Measurements from ENCODE around the gene SCGB1C2.
"Not testable (repeated sequence)": the region's sequence is repeated elsewhere in the genome, so short reads cannot be mapped to it uniquely, and the experiment has no call there.

Gene SCGB1C2

GRCh38 chr17:155576-155975 is 18.2 kb downstream of the SCGB1C2 start:
- Mint-ChIP-seq H3K4me3 (no peak overlapping the region), H3K9me3 (no peaks in the 10 kb centered on the region), H3K27me3 (peaks cover 7% of the 10 kb centered on the region), H3K36me3 (ENCODE audit: low read depth) (no peaks in the 10 kb centered on the region), H3K4me1 (ENCODE audit: low read depth) (no peaks in the 10 kb centered on the region), H3K27ac (no peak overlapping the region)
- intact Hi-C loops (cut with micrococcal nuclease) = no loop called here

GRCh38 chr17:156094-156621 is 18.8 kb downstream of the SCGB1C2 start:
- peaks cover 7% of the 10 kb centered on the region for H3K27me3 Mint-ChIP-seq
- no peaks in the 10 kb centered on the region for H3K9me3 Mint-ChIP-seq
- no peaks in the 10 kb centered on the region for H3K36me3 Mint-ChIP-seq (ENCODE audit: low read depth)
- intact Hi-C loops (cut with micrococcal nuclease) = no loop called here
- H3K4me1 Mint-ChIP-seq (ENCODE audit: low read depth) = no peaks in the 10 kb centered on the region
- H3K27ac Mint-ChIP-seq = no peak overlapping the region
- H3K4me3 Mint-ChIP-seq = no peak overlapping the region

- Mint-ChIP-seq H3K36me3 (ENCODE audit: low read depth) (no peaks in the 10 kb centered on the region), H3K4me3 (no peak overlapping the region), H3K4me1 (ENCODE audit: low read depth) (no peaks in the 10 kb centered on the region), H3K27ac (no peak overlapping the region), H3K27me3 (peaks cover 2% of the 10 kb centered on the region), H3K9me3 (no peaks in the 10 kb centered on the region)
- intact Hi-C loops (cut with micrococcal nuclease) = no loop called here
These were observed 19.6 kb downstream of the SCGB1C2 start for GRCh38 chr17:156946-157345.

GRCh38 chr17:157901-158300 is 20.5 kb downstream of the SCGB1C2 start:
- H3K27me3 Mint-ChIP-seq = no peaks in the 10 kb centered on the region
- H3K27ac Mint-ChIP-seq = no peak overlapping the region
- intact Hi-C loops (cut with micrococcal nuclease) = no loop called here

GRCh38 chr17:158379-158778 is 21.0 kb downstream of the SCGB1C2 start:
- H3K9me3 Mint-ChIP-seq = no peaks in the 10 kb centered on the region
- intact Hi-C loops (cut with micrococcal nuclease) = no loop called here
- no peaks in the 10 kb centered on the region for H3K27me3 Mint-ChIP-seq
- no peaks in the 10 kb centered on the region for H3K36me3 Mint-ChIP-seq (ENCODE audit: low read depth)
- H3K27ac Mint-ChIP-seq = no peak overlapping the region
- no peaks in the 10 kb centered on the region for H3K4me1 Mint-ChIP-seq (ENCODE audit: low read depth)
- no peak overlapping the region for H3K4me3 Mint-ChIP-seq

More at GRCh38 chr17:157901-158300, 20.5 kb downstream of the SCGB1C2 start:
- H3K4me3 Mint-ChIP-seq = no peak overlapping the region
- H3K9me3 Mint-ChIP-seq = no peaks in the 10 kb centered on the region
- no peaks in the 10 kb centered on the region for H3K36me3 Mint-ChIP-seq (ENCODE audit: low read depth)
- H3K4me1 Mint-ChIP-seq (ENCODE audit: low read depth) = no peaks in the 10 kb centered on the region

GRCh38 chr17:159609-160008 is 22.2 kb downstream of the SCGB1C2 start:
- Mint-ChIP-seq H3K9me3 (no peaks in the 10 kb centered on the region), H3K4me3 (no peak overlapping the region), H3K27me3 (no peaks in the 10 kb centered on the region), H3K36me3 (ENCODE audit: low read depth) (no peaks in the 10 kb centered on the region), H3K4me1 (ENCODE audit: low read depth) (no peaks in the 10 kb centered on the region), H3K27ac (no peak overlapping the region)
- intact Hi-C loops (cut with micrococcal nuclease) = loop anchor here (5.0 kb wide), 1 partner anchor 228 kb away; no protein-coding TSS in a partner anchor

GRCh38 chr17:160336-160735 is 23.0 kb downstream of the SCGB1C2 start:
- no peak overlapping the region for H3K4me3 Mint-ChIP-seq
- H3K36me3 Mint-ChIP-seq (ENCODE audit: low read depth) = no peaks in the 10 kb centered on the region
- H3K27ac Mint-ChIP-seq = no peak overlapping the region

GRCh38 chr17:161481-161880 is 24.1 kb downstream of the SCGB1C2 start:
- no peak overlapping the region for H3K27ac Mint-ChIP-seq
- no peaks in the 10 kb centered on the region for H3K27me3 Mint-ChIP-seq
- H3K4me1 Mint-ChIP-seq (ENCODE audit: low read depth) = no peaks in the 10 kb centered on the region
- H3K9me3 Mint-ChIP-seq = no peaks in the 10 kb centered on the region
- intact Hi-C loops (cut with micrococcal nuclease) = loop anchor here (5.0 kb wide), 1 partner anchor 226 kb away; no protein-coding TSS in a partner anchor
- H3K4me3 Mint-ChIP-seq = no peak overlapping the region
- no peaks in the 10 kb centered on the region for H3K36me3 Mint-ChIP-seq (ENCODE audit: low read depth)

More at GRCh38 chr17:160336-160735, 23.0 kb downstream of the SCGB1C2 start:
- no peaks in the 10 kb centered on the region for H3K9me3 Mint-ChIP-seq
- no peaks in the 10 kb centered on the region for H3K4me1 Mint-ChIP-seq (ENCODE audit: low read depth)
- intact Hi-C loops (cut with micrococcal nuclease) = loop anchor here (5.0 kb wide), 1 partner anchor 227 kb away; no protein-coding TSS in a partner anchor
- H3K27me3 Mint-ChIP-seq = no peaks in the 10 kb centered on the region

GRCh38 chr17:162689-163088 is 25.3 kb downstream of the SCGB1C2 start:
- no peaks in the 10 kb centered on the region for H3K9me3 Mint-ChIP-seq
- no peak overlapping the region for H3K27ac Mint-ChIP-seq
- intact Hi-C loops (cut with micrococcal nuclease) = loop anchor here (5.0 kb wide), 1 partner anchor 225 kb away; no protein-coding TSS in a partner anchor
- H3K27me3 Mint-ChIP-seq = no peaks in the 10 kb centered on the region
- H3K4me3 Mint-ChIP-seq = no peak overlapping the region
- no peaks in the 10 kb centered on the region for H3K36me3 Mint-ChIP-seq (ENCODE audit: low read depth)
- no peaks in the 10 kb centered on the region for H3K4me1 Mint-ChIP-seq (ENCODE audit: low read depth)

- Mint-ChIP-seq H3K9me3 (no peaks in the 10 kb centered on the region), H3K4me3 (no peak overlapping the region), H3K36me3 (ENCODE audit: low read depth) (no peaks in the 10 kb centered on the region), H3K27ac (no peak overlapping the region), H3K27me3 (no peaks in the 10 kb centered on the region), H3K4me1 (ENCODE audit: low read depth) (no peaks in the 10 kb centered on the region)
- intact Hi-C loops (cut with micrococcal nuclease) = loop anchor here (5.0 kb wide), 1 partner anchor 224 kb away; no protein-coding TSS in a partner anchor
These were observed 26.2 kb downstream of the SCGB1C2 start for GRCh38 chr17:163514-164098.

GRCh38 chr17:164303-165235 is 27.2 kb downstream of the SCGB1C2 start:
- H3K27me3 Mint-ChIP-seq = no peaks in the 10 kb centered on the region
- no peak overlapping the region for H3K4me3 Mint-ChIP-seq
- no peaks in the 10 kb centered on the region for H3K4me1 Mint-ChIP-seq (ENCODE audit: low read depth)
- H3K36me3 Mint-ChIP-seq (ENCODE audit: low read depth) = no peaks in the 10 kb centered on the region
- no peaks in the 10 kb centered on the region for H3K9me3 Mint-ChIP-seq
- intact Hi-C loops (cut with micrococcal nuclease) = loop anchor here (5.0 kb wide), 1 partner anchor 223 kb away; no protein-coding TSS in a partner anchor
- no peak overlapping the region for H3K27ac Mint-ChIP-seq

GRCh38 chr17:165939-166338 is 28.6 kb downstream of the SCGB1C2 start:
- H3K4me3 Mint-ChIP-seq = no peak overlapping the region
- intact Hi-C loops (cut with micrococcal nuclease) = no loop called here

GRCh38 chr17:168614-169013 is 31.2 kb downstream of the SCGB1C2 start:
- H3K27ac Mint-ChIP-seq; H3K36me3 Mint-ChIP-seq (ENCODE audit: low read depth); intact Hi-C loops (cut with micrococcal nuclease); H3K27me3 Mint-ChIP-seq; H3K9me3 Mint-ChIP-seq; H3K4me3 Mint-ChIP-seq; H3K4me1 Mint-ChIP-seq (ENCODE audit: low read depth): not testable (repeated sequence)

More at GRCh38 chr17:165939-166338, 28.6 kb downstream of the SCGB1C2 start:
- H3K27me3 Mint-ChIP-seq = no peaks in the 10 kb centered on the region
- H3K36me3 Mint-ChIP-seq (ENCODE audit: low read depth) = no peaks in the 10 kb centered on the region
- no peak overlapping the region for H3K27ac Mint-ChIP-seq
- H3K9me3 Mint-ChIP-seq = no peaks in the 10 kb centered on the region
- no peaks in the 10 kb centered on the region for H3K4me1 Mint-ChIP-seq (ENCODE audit: low read depth)

GRCh38 chr17:170130-170670 is 32.8 kb downstream of the SCGB1C2 start:
- Mint-ChIP-seq H3K36me3 (ENCODE audit: low read depth) (no peaks in the 10 kb centered on the region), H3K9me3 (no peaks in the 10 kb centered on the region), H3K27ac (no peak overlapping the region), H3K4me3 (no peak overlapping the region), H3K4me1 (ENCODE audit: low read depth) (no peaks in the 10 kb centered on the region), H3K27me3 (no peaks in the 10 kb centered on the region)
- intact Hi-C loops (cut with micrococcal nuclease) = no loop called here
